Transverse colon (tissue), 4 donors: Measurements from ENCODE around the gene COL19A1.

Source experiments
- EP300 ChIP-seq: sonication (generic); formaldehyde crosslinking; IDR thresholded peaks from one replicate; pipeline ENCODE4 v1.6.1; 2017; ENCODE audit warnings: antibody characterized with exemption, low read depth
- POLR2A ChIP-seq: fragments of 450-650 bp; IDR thresholded peaks from one replicate; pipeline ENCODE4 v1.6.1; 2016; ENCODE audit warnings: antibody characterized with exemption, mild to moderate bottlenecking, moderate library complexity
- POLR2AphosphoS5 ChIP-seq, 3 donors: sonication (generic); formaldehyde crosslinking; IDR thresholded peaks; one replicate each; pipeline ENCODE4 v1.6.1; 2016; ENCODE audit warnings: antibody characterized with exemption in 3 of 3
- TF ChIP-seq, protein P1 (sequence below), 5 experiments: fragments of 200-600 bp in 3 of 5; fragments of 450-650 bp in 2 of 5; sonication (generic) in 3 of 5; IDR thresholded peaks; 1 replicate in 2 of 5; 2 replicates in 3 of 5; pipeline ENCODE4 v1.5.1; 2016 to 2017; ENCODE audit warnings: antibody characterized with exemption in 5 of 5, inconsistent platforms in 3 of 5, mild to moderate bottlenecking in 2 of 5, moderate library complexity in 1 of 5

DNA sequence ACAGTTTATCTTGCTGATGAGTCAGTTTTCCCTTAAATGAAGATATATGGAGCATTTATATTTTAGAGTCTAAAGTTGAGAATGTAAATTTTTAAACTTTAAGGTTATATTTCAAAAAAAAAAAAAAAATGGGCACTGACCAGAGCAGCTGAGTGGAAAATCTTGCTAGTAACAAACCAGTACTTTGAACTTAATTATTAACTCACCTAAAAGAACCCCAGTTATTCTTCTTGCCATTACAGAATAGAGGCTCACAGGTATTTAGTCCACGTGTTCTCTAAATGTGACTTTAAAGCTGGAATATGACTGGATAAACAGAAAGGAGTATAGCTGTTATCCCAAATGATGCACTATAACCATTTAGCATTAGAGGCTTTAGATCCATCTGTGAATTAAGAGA lies 258.1 kb downstream of the COL19A1 start:
- TF ChIP-seq, protein P1, sequence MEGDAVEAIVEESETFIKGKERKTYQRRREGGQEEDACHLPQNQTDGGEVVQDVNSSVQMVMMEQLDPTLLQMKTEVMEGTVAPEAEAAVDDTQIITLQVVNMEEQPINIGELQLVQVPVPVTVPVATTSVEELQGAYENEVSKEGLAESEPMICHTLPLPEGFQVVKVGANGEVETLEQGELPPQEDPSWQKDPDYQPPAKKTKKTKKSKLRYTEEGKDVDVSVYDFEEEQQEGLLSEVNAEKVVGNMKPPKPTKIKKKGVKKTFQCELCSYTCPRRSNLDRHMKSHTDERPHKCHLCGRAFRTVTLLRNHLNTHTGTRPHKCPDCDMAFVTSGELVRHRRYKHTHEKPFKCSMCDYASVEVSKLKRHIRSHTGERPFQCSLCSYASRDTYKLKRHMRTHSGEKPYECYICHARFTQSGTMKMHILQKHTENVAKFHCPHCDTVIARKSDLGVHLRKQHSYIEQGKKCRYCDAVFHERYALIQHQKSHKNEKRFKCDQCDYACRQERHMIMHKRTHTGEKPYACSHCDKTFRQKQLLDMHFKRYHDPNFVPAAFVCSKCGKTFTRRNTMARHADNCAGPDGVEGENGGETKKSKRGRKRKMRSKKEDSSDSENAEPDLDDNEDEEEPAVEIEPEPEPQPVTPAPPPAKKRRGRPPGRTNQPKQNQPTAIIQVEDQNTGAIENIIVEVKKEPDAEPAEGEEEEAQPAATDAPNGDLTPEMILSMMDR (IDR thresholded peaks at IDR 0.05): no peak
- TF ChIP-seq EP300 (no peak), POLR2A (no peak), POLR2AphosphoS5 (IDR thresholded peaks at IDR 0.05) (no peak)
